Glomerular endothelial cell (primary cell): ENCODE measurements around the gene NAA16. TPM values are rescaled to one million over a fixed set of nuclear protein-coding genes. Genes with fewer than 3 reads are reported as not detected.
"Not testable (repeated sequence)": the region's sequence is repeated elsewhere in the genome, so short reads cannot be mapped to it uniquely, and the experiment has no call there.

Source experiments
- DNase-seq: peaks from one replicate; pipeline ENCODE4 v3.0.0-alpha.2; 2011; ENCODE audit warnings: low read depth, low spot score; ENCODE audit errors: extremely low read depth
- total RNA-seq: library from RNA; depleted of rRNA; stranded (reverse); fragments of >200 nt; gene quantifications from 2 replicates; pipeline ENCODE4 v1.2.3, GENCODE V29; 2015

Gene NAA16
- total RNA-seq, 1 donor from 2014 or later = 7.9 TPM

GRCh38 chr13:41352935-41353840, 42.1 kb downstream of the NAA16 start:
- DNase-seq = peak; percentile 73

- DNase-seq = no peak
Measured at GRCh38 chr13:41354416-41354815, 43.3 kb downstream of the NAA16 start.

- DNase-seq = not testable (repeated sequence)
Measured at GRCh38 chr13:41356385-41356648, 45.2 kb downstream of the NAA16 start.

DNA sequence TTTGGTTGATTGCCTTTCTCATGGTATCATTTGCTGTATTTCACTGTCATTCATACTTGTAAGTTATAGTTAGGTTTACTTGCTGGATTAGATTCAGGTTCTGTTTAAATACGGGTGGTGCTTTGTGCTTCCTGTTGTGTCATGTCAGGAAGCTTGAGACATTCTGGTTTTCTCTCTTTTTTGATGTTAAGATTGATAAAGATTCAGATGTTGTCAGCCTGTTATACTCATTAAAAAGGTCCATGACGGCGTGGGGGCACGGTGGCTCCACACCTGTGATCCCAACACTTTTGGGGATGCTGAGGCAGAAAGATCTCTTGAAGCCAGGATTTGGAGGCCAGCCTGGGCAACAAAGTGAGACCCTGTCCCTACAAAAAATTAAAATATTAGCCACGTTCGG, 45.7 kb downstream of the NAA16 start:
- no peak for DNase-seq

DNA sequence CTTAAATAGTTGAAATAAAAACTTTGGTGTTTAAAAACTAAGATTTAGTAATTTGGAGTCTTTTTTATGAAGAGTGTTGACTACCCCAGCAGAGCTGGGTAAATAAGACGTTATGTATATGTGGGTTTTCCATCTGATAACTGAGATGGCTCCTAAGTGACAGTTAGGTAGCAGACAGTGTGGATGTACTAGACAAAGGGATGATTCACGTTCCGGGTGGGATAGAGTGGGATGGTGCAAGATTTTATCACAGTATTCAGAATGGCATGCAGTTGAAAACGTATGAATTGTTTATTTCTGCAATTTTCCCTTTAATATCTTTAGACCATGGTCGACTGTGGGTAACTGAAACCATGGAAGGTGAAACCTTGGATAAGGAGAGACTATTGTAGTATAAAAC, 50.4 kb downstream of the NAA16 start:
- no peak for DNase-seq

- no peak for DNase-seq
Measured at GRCh38 chr13:41364043-41364442, 53.0 kb downstream of the NAA16 start.

DNA sequence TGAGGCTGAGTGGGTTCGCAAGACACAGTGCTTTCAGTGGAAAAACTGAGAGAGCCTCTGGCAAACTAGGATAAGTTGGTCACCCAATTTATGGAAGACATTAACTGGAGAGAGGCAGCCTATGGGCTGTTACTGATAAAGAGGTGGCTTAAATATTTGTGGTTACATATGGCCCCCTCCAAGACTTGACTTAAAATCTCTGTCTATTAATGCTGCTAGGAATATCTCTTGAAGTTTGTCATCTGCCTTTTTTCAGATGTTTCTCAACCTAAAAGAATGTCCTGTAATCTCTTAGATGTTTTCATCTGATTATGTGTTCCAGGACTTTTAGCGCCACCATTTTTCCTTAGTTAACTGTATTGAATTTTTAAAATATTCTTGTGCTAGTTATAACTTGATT, 54.6 kb downstream of the NAA16 start:
- no peak for DNase-seq

DNA sequence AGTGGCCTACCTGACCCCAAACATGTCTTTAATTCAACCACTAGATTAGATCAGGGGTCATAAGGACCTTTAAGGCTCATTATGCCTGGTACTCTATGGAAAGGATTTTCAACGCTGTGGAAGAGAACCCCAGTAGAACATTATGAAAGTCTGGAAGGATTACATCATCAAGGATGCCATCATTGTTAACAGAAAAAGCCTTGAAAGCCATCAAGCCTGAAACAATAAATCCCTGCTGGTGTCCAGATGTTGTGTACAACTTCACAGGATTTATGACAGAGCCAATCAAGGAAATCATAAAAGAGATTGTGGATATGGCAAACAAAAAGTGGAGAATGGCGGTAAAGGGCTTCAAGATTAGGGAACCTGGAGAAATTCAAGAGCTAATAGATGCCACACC, 59.7 kb downstream of the NAA16 start:
- DNase-seq = no peak

DNA sequence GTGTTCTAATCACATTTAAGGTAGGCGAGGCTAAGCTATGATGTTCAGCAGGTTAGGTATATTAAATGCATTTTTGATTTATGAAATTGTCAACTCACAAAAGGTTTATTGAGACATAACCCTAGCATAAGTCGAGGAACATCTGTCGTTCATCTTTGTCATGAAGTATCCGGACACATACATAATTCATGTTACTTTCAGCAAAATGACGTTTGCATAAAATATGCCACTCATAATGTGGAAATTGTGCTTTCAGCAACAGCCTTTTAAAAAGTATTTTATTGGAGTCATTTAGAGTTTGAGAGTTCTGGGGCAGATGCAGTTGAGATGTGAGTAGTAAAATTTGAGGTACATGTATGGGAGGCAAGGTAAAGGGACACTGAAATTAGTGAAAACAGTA, 66.4 kb downstream of the NAA16 start:
- DNase-seq = no peak

DNA sequence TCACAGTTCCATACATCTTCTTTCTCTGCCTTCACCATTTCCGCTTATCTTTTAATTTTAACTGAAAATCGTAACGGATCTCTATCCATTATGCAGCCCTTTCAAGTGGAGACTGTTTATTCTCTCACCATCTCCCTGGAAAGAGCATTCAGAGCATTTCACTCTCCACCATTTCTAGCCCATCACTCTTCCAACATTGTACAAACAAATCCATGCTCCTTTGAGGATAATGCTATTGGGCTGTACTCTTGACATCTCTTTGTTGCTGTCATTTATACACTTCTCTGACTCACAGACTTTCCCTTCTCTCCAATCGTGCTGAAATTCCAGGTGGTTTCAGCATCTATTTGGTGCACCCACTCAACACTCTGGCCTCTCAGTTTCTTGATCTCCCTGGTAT, 71.4 kb downstream of the NAA16 start:
- no peak for DNase-seq

DNA sequence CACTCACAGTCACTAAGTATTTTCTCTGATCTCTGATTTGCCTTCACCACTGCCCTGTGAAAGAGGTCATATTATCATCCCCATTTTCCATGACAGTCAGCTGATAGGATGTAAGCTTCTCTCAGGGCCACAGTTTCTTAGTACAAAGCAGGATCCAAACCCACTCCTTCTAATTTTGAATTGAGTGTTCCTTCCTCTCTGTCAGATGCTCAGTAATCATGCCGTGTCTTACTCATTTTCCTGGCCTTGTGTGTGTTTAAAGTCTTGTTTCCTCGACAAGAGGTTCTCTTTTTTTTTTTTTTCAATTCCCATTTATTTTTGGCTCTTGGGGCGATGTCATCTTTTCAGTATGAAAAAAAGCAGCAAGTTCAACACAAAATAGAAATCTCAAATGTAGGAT, 72.3 kb downstream of the NAA16 start:
- DNase-seq = no peak

GRCh38 chr13:41384749-41385503, 73.9 kb downstream of the NAA16 start:
- no peak for DNase-seq

GRCh38 chr13:41386211-41386610, 75.1 kb downstream of the NAA16 start:
- DNase-seq = no peak

DNA sequence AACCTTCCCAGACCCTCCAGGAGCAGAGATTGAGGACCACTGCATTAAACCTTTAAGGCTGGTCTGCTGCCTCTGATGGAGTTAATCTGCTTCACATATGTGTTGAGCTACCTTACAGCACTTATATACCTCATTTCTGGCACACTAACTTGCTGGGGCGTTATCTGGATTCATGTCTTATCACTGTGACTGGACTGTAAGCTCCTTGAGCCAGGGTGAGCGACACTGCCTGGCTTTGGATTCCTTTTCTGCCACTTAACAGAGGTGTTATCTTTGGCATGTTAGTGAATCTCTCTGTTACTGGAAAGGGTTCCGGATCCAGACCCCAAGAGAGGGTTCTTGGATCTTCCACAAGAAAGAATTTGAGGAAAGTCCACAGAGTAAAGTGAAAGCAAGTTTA, 76.5 kb downstream of the NAA16 start:
- no peak for DNase-seq

GRCh38 chr13:41388143-41388881, 77.2 kb downstream of the NAA16 start:
- no peak for DNase-seq

GRCh38 chr13:41389580-41389979, 78.5 kb downstream of the NAA16 start:
- DNase-seq = no peak

DNA sequence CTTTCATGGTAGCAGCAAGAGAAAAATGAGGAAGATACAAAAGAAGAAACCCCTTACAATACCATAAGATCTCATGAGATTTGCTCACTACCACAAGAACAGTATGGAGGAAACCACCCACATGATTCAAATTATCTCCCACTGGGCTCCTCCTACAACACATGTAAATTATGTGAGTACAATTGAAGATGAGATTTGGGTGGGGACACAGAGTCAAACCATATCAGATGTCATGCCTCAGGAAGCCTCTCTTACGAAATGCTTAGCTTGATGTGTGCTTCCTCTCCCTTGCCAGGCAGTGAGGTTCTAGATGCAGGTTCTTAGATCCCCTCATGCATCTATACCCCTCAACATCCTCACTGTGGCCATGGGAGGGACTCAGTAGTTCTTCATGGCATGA, 83.1 kb downstream of the NAA16 start:
- DNase-seq = no peak

DNA sequence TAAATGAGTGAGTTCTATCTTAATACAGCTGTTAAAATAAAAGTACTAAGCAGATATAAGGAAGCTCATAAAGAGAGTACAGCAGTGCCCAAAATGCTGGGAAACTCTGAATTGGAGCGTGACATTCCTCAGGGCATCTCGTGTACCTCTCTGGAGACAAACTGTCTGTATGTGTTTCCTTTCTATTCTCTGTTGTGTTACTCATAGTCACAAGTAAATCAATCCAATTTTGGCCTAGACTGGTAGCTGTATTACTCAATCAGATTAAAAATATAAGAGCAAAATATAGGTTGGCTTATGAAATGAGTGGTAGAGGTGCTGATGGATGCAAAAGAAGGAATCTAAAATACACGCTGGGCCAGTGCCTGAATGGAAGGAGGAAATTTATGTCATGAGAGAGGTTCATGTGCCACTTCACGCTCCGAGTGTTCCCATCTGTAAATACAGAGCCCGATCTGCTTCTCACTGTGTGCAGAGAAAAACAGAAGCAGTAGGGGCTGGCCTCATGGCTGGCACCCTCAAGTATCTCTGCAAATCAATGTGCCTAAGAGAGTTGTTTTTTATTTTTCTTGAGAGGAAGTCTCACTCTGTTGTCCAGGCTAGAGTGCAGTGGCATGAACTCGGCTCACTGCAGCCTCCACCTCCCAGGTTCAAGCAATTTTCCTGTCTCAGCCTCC, 87.6 kb downstream of the NAA16 start:
- no peak for DNase-seq

DNA sequence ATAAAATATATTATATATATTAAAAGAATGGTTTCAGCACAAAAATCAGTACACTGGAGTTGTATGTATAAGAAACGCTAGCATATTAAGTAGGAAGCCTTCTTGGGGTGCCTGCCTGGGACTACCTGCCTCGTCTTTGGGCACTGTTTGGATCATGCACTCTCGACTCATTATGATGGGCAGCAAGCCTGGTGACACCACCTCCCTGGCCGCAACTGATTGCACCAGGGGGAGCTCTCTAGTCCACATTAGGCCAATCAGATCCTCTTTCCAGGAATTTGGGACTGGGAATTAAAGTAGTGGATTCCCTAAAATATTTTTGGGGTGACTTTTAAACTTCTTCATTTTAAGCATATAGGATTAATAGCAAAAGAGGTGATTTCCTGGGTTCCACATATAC, 90.3 kb downstream of the NAA16 start:
- no peak for DNase-seq

- no peak for DNase-seq
Measured at GRCh38 chr13:41402691-41403511, 91.8 kb downstream of the NAA16 start.
